ENCODE results near the gene SLN.

The SLN gene

GRCh38 chr11:107683807-107684206 is 28.0 kb downstream of the SLN start:
- DNase-seq (ENCODE audit: low read depth) = no peak

GRCh38 chr11:107683061-107683460 is 28.8 kb downstream of the SLN start:
- DNase-seq (ENCODE audit: low read depth) = no peak

GRCh38 chr11:107682572-107682971 is 29.3 kb downstream of the SLN start:
- DNase-seq (ENCODE audit: low read depth) = no peak

- DNase-seq (ENCODE audit: low read depth) = no peak
These were observed 29.7 kb downstream of the SLN start for GRCh38 chr11:107682171-107682570.

- no peak for DNase-seq (ENCODE audit: low read depth)
These were observed 32.4 kb downstream of the SLN start for GRCh38 chr11:107679255-107680024.

GRCh38 chr11:107678632-107678971 is 33.3 kb downstream of the SLN start:
- DNase-seq (ENCODE audit: low read depth) = no peak

GRCh38 chr11:107677924-107678631 is 33.8 kb downstream of the SLN start:
- no peak for DNase-seq (ENCODE audit: low read depth)

- no peak for DNase-seq (ENCODE audit: low read depth)
These were observed 35.4 kb downstream of the SLN start for GRCh38 chr11:107676336-107677057.

- DNase-seq (ENCODE audit: low read depth) = no peak
These were observed 36.0 kb downstream of the SLN start for GRCh38 chr11:107675902-107676301.

GRCh38 chr11:107669893-107670601 is 41.8 kb downstream of the SLN start:
- DNase-seq (ENCODE audit: low read depth) = no peak

GRCh38 chr11:107669191-107669740 is 42.6 kb downstream of the SLN start:
- DNase-seq (ENCODE audit: low read depth) = no peak

- DNase-seq (ENCODE audit: low read depth) = no peak
These were observed 44.8 kb downstream of the SLN start for GRCh38 chr11:107666911-107667613.

- no peak for DNase-seq (ENCODE audit: low read depth)
These were observed 46.8 kb downstream of the SLN start for GRCh38 chr11:107665018-107665417.

GRCh38 chr11:107661656-107662055 is 50.2 kb downstream of the SLN start:
- DNase-seq (ENCODE audit: low read depth) = no peak

- no peak for DNase-seq (ENCODE audit: low read depth)
These were observed 51.8 kb downstream of the SLN start for GRCh38 chr11:107660066-107660465.

- no peak for DNase-seq (ENCODE audit: low read depth)
These were observed 52.5 kb downstream of the SLN start for GRCh38 chr11:107659310-107659709.

Data from HS-5 (cell line).